ENCODE measurements around the gene SYT5.
"Not testable (repeated sequence)": the region's sequence is repeated elsewhere in the genome, so short reads cannot be mapped to it uniquely, and the experiment has no call there.

Gene SYT5

GRCh38 chr19:55179606-55180484 lies at the start of gene SYT5:
SYT5 (minus strand) TSS chr19:55180289; CDS start chr19:55179041, 1,248 bp downstream.
- Histone ChIP-seq H3K9me3 (ENCODE audit: control insufficient read depth, insufficient read depth, low read depth, low read length) (no peaks in the 10 kb centered on the region), H3K27me3 (ENCODE audit: control insufficient read depth, insufficient read depth, low read length) (peaks cover 76% of the 10 kb centered on the region), H3K36me3 (ENCODE audit: control insufficient read depth, insufficient read depth, low read length) (no peaks in the 10 kb centered on the region), H3K9ac (ENCODE audit: low read length) (no peak within 1 kb of the TSS), H3K4me1 (ENCODE audit: control insufficient read depth, insufficient read depth, low read length) (peaks cover 10% of the 10 kb centered on the region), H3K27ac (ENCODE audit: low read depth, low read length) (no peak within 1 kb of the TSS), H3K4me3 (ENCODE audit: low read depth, low read length) (peak within 1 kb of the TSS; percentile 67)

- H3K4me3 ChIP-seq (ENCODE audit: low read depth, low read length): no peak overlapping the region
- no peaks in the 10 kb centered on the region for H3K27me3 ChIP-seq (ENCODE audit: control insufficient read depth, insufficient read depth, low read length)
- H3K9me3 ChIP-seq (ENCODE audit: control insufficient read depth, insufficient read depth, low read depth, low read length): no peaks in the 10 kb centered on the region
- H3K36me3 ChIP-seq (ENCODE audit: control insufficient read depth, insufficient read depth, low read length): peaks cover 71% of the 10 kb centered on the region
- no peak overlapping the region for H3K9ac ChIP-seq (ENCODE audit: low read length)
- no peaks in the 10 kb centered on the region for H3K4me1 ChIP-seq (ENCODE audit: control insufficient read depth, insufficient read depth, low read length)
- no peak overlapping the region for H3K27ac ChIP-seq (ENCODE audit: low read depth, low read length)
Observed at GRCh38 chr19:55229789-55230182, 49.7 kb upstream of the SYT5 start.

- H3K9ac ChIP-seq (ENCODE audit: low read length): no peak overlapping the region
- no peaks in the 10 kb centered on the region for H3K4me1 ChIP-seq (ENCODE audit: control insufficient read depth, insufficient read depth, low read length)
- no peaks in the 10 kb centered on the region for H3K9me3 ChIP-seq (ENCODE audit: control insufficient read depth, insufficient read depth, low read depth, low read length)
- H3K36me3 ChIP-seq (ENCODE audit: control insufficient read depth, insufficient read depth, low read length): peaks cover 66% of the 10 kb centered on the region
- H3K27ac ChIP-seq (ENCODE audit: low read depth, low read length): no peak overlapping the region
- no peaks in the 10 kb centered on the region for H3K27me3 ChIP-seq (ENCODE audit: control insufficient read depth, insufficient read depth, low read length)
- H3K4me3 ChIP-seq (ENCODE audit: low read depth, low read length): no peak overlapping the region
Observed at GRCh38 chr19:55229145-55229788, 49.2 kb upstream of the SYT5 start.

- Histone ChIP-seq H3K9me3 (ENCODE audit: control insufficient read depth, insufficient read depth, low read depth, low read length) (no peaks in the 10 kb centered on the region), H3K4me3 (ENCODE audit: low read depth, low read length) (no peak within 1 kb of the TSS), H3K9ac (ENCODE audit: low read length) (no peak within 1 kb of the TSS), H3K27ac (ENCODE audit: low read depth, low read length) (no peak within 1 kb of the TSS; the same call in 1 of the 2 replicates), H3K27me3 (ENCODE audit: control insufficient read depth, insufficient read depth, low read length) (no peaks in the 10 kb centered on the region), H3K36me3 (ENCODE audit: control insufficient read depth, insufficient read depth, low read length) (peaks cover 67% of the 10 kb centered on the region), H3K4me1 (ENCODE audit: control insufficient read depth, insufficient read depth, low read length) (no peaks in the 10 kb centered on the region)
Observed at GRCh38 chr19:55228403-55229031, 48.4 kb upstream of the SYT5 start, which contains the start of gene TMEM86B. TMEM86B (minus strand) TSS chr19:55228763; CDS start chr19:55228741, 22 bp downstream.

GRCh38 chr19:55228015-55228391 lies 47.9 kb upstream of the SYT5 start:
- Histone ChIP-seq H3K4me1 (ENCODE audit: control insufficient read depth, insufficient read depth, low read length) (no peaks in the 10 kb centered on the region), H3K36me3 (ENCODE audit: control insufficient read depth, insufficient read depth, low read length) (peaks cover 63% of the 10 kb centered on the region), H3K27me3 (ENCODE audit: control insufficient read depth, insufficient read depth, low read length) (no peaks in the 10 kb centered on the region), H3K27ac (ENCODE audit: low read depth, low read length) (no peak overlapping the region; the same call in 1 of the 2 replicates), H3K9me3 (ENCODE audit: control insufficient read depth, insufficient read depth, low read depth, low read length) (no peaks in the 10 kb centered on the region), H3K9ac (ENCODE audit: low read length) (no peak overlapping the region), H3K4me3 (ENCODE audit: low read depth, low read length) (no peak overlapping the region)

- Histone ChIP-seq H3K4me3 (ENCODE audit: low read depth, low read length) (no peak overlapping the region), H3K4me1 (ENCODE audit: control insufficient read depth, insufficient read depth, low read length) (no peaks in the 10 kb centered on the region), H3K9me3 (ENCODE audit: control insufficient read depth, insufficient read depth, low read depth, low read length) (no peaks in the 10 kb centered on the region), H3K36me3 (ENCODE audit: control insufficient read depth, insufficient read depth, low read length) (peaks cover 57% of the 10 kb centered on the region), H3K27me3 (ENCODE audit: control insufficient read depth, insufficient read depth, low read length) (no peaks in the 10 kb centered on the region), H3K27ac (ENCODE audit: low read depth, low read length) (no peak overlapping the region), H3K9ac (ENCODE audit: low read length) (no peak overlapping the region)
Observed at GRCh38 chr19:55227241-55228014, 47.3 kb upstream of the SYT5 start.

- Histone ChIP-seq H3K27ac (ENCODE audit: low read depth, low read length) (no peak overlapping the region), H3K36me3 (ENCODE audit: control insufficient read depth, insufficient read depth, low read length) (peaks cover 51% of the 10 kb centered on the region)
Observed at GRCh38 chr19:55226788-55227187, 46.7 kb upstream of the SYT5 start.

GRCh38 chr19:55226273-55226672 lies 46.2 kb upstream of the SYT5 start:
- H3K9me3 ChIP-seq (ENCODE audit: control insufficient read depth, insufficient read depth, low read depth, low read length): no peaks in the 10 kb centered on the region
- no peak overlapping the region for H3K9ac ChIP-seq (ENCODE audit: low read length)
- H3K4me3 ChIP-seq (ENCODE audit: low read depth, low read length): no peak overlapping the region
- no peak overlapping the region for H3K27ac ChIP-seq (ENCODE audit: low read depth, low read length)
- H3K36me3 ChIP-seq (ENCODE audit: control insufficient read depth, insufficient read depth, low read length): peaks cover 46% of the 10 kb centered on the region
- no peaks in the 10 kb centered on the region for H3K4me1 ChIP-seq (ENCODE audit: control insufficient read depth, insufficient read depth, low read length)
- no peaks in the 10 kb centered on the region for H3K27me3 ChIP-seq (ENCODE audit: control insufficient read depth, insufficient read depth, low read length)

More at GRCh38 chr19:55226788-55227187, 46.7 kb upstream of the SYT5 start:
- Histone ChIP-seq H3K9ac (ENCODE audit: low read length) (no peak overlapping the region), H3K9me3 (ENCODE audit: control insufficient read depth, insufficient read depth, low read depth, low read length) (no peaks in the 10 kb centered on the region), H3K4me1 (ENCODE audit: control insufficient read depth, insufficient read depth, low read length) (no peaks in the 10 kb centered on the region), H3K27me3 (ENCODE audit: control insufficient read depth, insufficient read depth, low read length) (no peaks in the 10 kb centered on the region), H3K4me3 (ENCODE audit: low read depth, low read length) (no peak overlapping the region)

GRCh38 chr19:55225415-55225958 lies 45.4 kb upstream of the SYT5 start:
- H3K4me3 ChIP-seq (ENCODE audit: low read depth, low read length): no peak overlapping the region
- peaks cover under 1% of the 10 kb centered on the region for H3K9me3 ChIP-seq (ENCODE audit: control insufficient read depth, insufficient read depth, low read depth, low read length)
- H3K9ac ChIP-seq (ENCODE audit: low read length): no peak overlapping the region
- H3K36me3 ChIP-seq (ENCODE audit: control insufficient read depth, insufficient read depth, low read length): peaks cover 40% of the 10 kb centered on the region
- no peaks in the 10 kb centered on the region for H3K4me1 ChIP-seq (ENCODE audit: control insufficient read depth, insufficient read depth, low read length)
- H3K27me3 ChIP-seq (ENCODE audit: control insufficient read depth, insufficient read depth, low read length): no peaks in the 10 kb centered on the region
- no peak overlapping the region for H3K27ac ChIP-seq (ENCODE audit: low read depth, low read length)

- H3K27me3 ChIP-seq (ENCODE audit: control insufficient read depth, insufficient read depth, low read length); H3K27ac ChIP-seq (ENCODE audit: low read depth, low read length); H3K9me3 ChIP-seq (ENCODE audit: control insufficient read depth, insufficient read depth, low read depth, low read length); H3K4me1 ChIP-seq (ENCODE audit: control insufficient read depth, insufficient read depth, low read length); H3K9ac ChIP-seq (ENCODE audit: low read length); H3K4me3 ChIP-seq (ENCODE audit: low read depth, low read length): not testable (repeated sequence)
- peaks cover 35% of the 10 kb centered on the region for H3K36me3 ChIP-seq (ENCODE audit: control insufficient read depth, insufficient read depth, low read length)
Observed at GRCh38 chr19:55224679-55225414, 44.8 kb upstream of the SYT5 start.
